ENCODE measurements around the gene PRKAA2.

The PRKAA2 gene

GRCh38 chr1:56726706-56727105, 81.6 kb downstream of the PRKAA2 start:
- FAIRE-seq, result no peak

- no peak for FAIRE-seq
Observed at GRCh38 chr1:56728964-56729363, 83.8 kb downstream of the PRKAA2 start.

- no peak for FAIRE-seq
Observed at GRCh38 chr1:56745231-56745630, 100.1 kb downstream of the PRKAA2 start.

GRCh38 chr1:56754708-56755479, 109.8 kb downstream of the PRKAA2 start:
- no peak for FAIRE-seq

GRCh38 chr1:56755911-56756310, 110.8 kb downstream of the PRKAA2 start:
- no peak for FAIRE-seq

- no peak for FAIRE-seq
Observed at GRCh38 chr1:56758135-56758534, 113.0 kb downstream of the PRKAA2 start.

GRCh38 chr1:56758794-56759193, 113.7 kb downstream of the PRKAA2 start:
- FAIRE-seq, result no peak

All from G401.6 (cell line).